H1 (cell line): ENCODE measurements around the gene PLEKHM3. TPM values are rescaled to one million over a fixed set of nuclear protein-coding genes. Genes with fewer than 3 reads are reported as not detected.

Experiments used
- CTCF ChIA-PET: fragments of 300-600 bp; sonication (Branson Sonifier 250); formaldehyde crosslinking; loops from one replicate; lab custom pipeline; 2021; ENCODE audit not compliant: partially characterized antibody; lab: Charles Lee
- POLR2A ChIA-PET: fragments of 300-600 bp; sonication (Branson Sonifier 250); formaldehyde crosslinking; loops from one replicate; lab custom pipeline; 2021; ENCODE audit warnings: inconsistent platforms; ENCODE audit not compliant: partially characterized antibody; lab: Charles Lee
- DNase-seq, 2 experiments: peaks; one replicate each; pipeline versions ENCODE4 v3.0.0 to v3.0.0-alpha.2; 2010 to 2022; ENCODE audit warnings: low spot score in 2 of 2, low read depth in 1 of 2, mixed read lengths in 1 of 2
- FAIRE-seq: peaks from 2 replicates; lab custom pipeline; 2011; peaks lifted over from hg19 to GRCh38; lab: Jason Lieb, UNC
- H2AFZ ChIP-seq: 2 replicates; pipeline ENCODE4 v1.8.1; 2012; ENCODE audit warnings: low read length, inconsistent platforms
- H2AK5ac ChIP-seq: 2 replicates; pipeline ENCODE4 v1.6.1; 2013; ENCODE audit warnings: low read depth, low read length
- H2BK120ac ChIP-seq: replicated peaks from 2 replicates; pipeline ENCODE3; 2013; ENCODE audit warnings: low read depth, low read length, inconsistent platforms
- H2BK12ac ChIP-seq: 2 replicates; pipeline ENCODE4 v1.6.1; 2013; ENCODE audit warnings: low read depth, low read length
- H2BK15ac ChIP-seq: 2 replicates; pipeline ENCODE4 v1.6.1; 2013; ENCODE audit warnings: low read length
- H2BK20ac ChIP-seq: 2 replicates; pipeline ENCODE4 v1.6.1; 2013; ENCODE audit warnings: low read length
- H2BK5ac ChIP-seq: 2 replicates; pipeline ENCODE4 v1.6.1; 2013; ENCODE audit warnings: low read depth, low read length
- H3K14ac ChIP-seq: 2 replicates; pipeline ENCODE4 v1.6.1; 2013; ENCODE audit warnings: inconsistent platforms; ENCODE audit not compliant: insufficient read length
- H3K18ac ChIP-seq: 2 replicates; pipeline ENCODE4 v1.6.1; 2013; ENCODE audit warnings: low read length; ENCODE audit errors: extremely low read depth
- H3K23ac ChIP-seq: 2 replicates; pipeline ENCODE4 v1.6.1; 2013; ENCODE audit warnings: inconsistent platforms; ENCODE audit not compliant: insufficient read length
- H3K23me2 ChIP-seq: 2 replicates; pipeline ENCODE4 v1.6.1; 2013; ENCODE audit warnings: low read depth, low read length
- H3K27ac ChIP-seq: 2 replicates; pipeline ENCODE4 v1.6.1; 2011; ENCODE audit warnings: low read depth, low read length, inconsistent platforms
- H3K27me3 ChIP-seq, 4 experiments: replicated peaks in 1 of 4; 1 replicate in 1 of 4; 2 replicates in 3 of 4; pipeline versions ENCODE4 v1.6.1 to v1.8.1; 2011 to 2013; ENCODE audit warnings: low read length in 3 of 4, mild to moderate bottlenecking in 3 of 4, inconsistent platforms in 2 of 4, mixed read lengths in 2 of 4, moderate library complexity in 1 of 4; ENCODE audit not compliant: control insufficient read depth in 3 of 4, insufficient read depth in 3 of 4; ENCODE audit errors: extremely low read depth in 1 of 4
- H3K36me3 ChIP-seq, 4 experiments: 2 replicates each; pipeline versions ENCODE4 v1.6.1 to v1.8.1; 2011 to 2013; ENCODE audit warnings: mild to moderate bottlenecking in 4 of 4, low read length in 3 of 4, moderate library complexity in 2 of 4, control low read depth in 1 of 4, inconsistent platforms in 1 of 4; ENCODE audit not compliant: insufficient read depth in 4 of 4, control insufficient read depth in 2 of 4
- H3K4ac ChIP-seq: replicated peaks from 2 replicates; pipeline ENCODE3; 2013; ENCODE audit warnings: low read length, low read depth, mixed read lengths, inconsistent platforms; ENCODE audit not compliant: insufficient read length
- H3K4me1 ChIP-seq, 4 experiments: replicated peaks in 1 of 4; 1 replicate in 1 of 4; 2 replicates in 3 of 4; pipeline versions ENCODE4 v1.6.1 to v1.8.1; 2011 to 2013; ENCODE audit warnings: low read length in 3 of 4, inconsistent platforms in 2 of 4, mixed read lengths in 1 of 4; ENCODE audit not compliant: insufficient read depth in 4 of 4, control insufficient read depth in 3 of 4
- H3K4me2 ChIP-seq, 2 experiments: 2 replicates each; pipeline versions ENCODE4 v1.6.1 to v1.8.1; 2011 to 2013; ENCODE audit warnings: low read depth in 2 of 2, low read length in 2 of 2, control low read depth in 1 of 2, inconsistent platforms in 1 of 2, mild to moderate bottlenecking in 1 of 2; ENCODE audit not compliant: insufficient read depth in 1 of 2
- H3K4me3 ChIP-seq, 4 experiments: fragments of 200-600, 300-600 bp in 1 of 4; sonication (generic), shearing (Covaris generic), sonication (Bioruptor Twin) in 1 of 4; 2 replicates each; pipeline versions ENCODE4 v1.5.1 to v1.8.1; 2011 to 2016; ENCODE audit warnings: low read length in 4 of 4, low read depth in 3 of 4, control low read depth in 2 of 4, inconsistent platforms in 2 of 4, mild to moderate bottlenecking in 2 of 4, mixed read lengths in 1 of 4, moderate library complexity in 1 of 4; ENCODE audit not compliant: insufficient read depth in 2 of 4; ENCODE audit errors: extremely low read depth in 1 of 4
- H3K56ac ChIP-seq: replicated peaks from 2 replicates; pipeline ENCODE3; 2013; ENCODE audit warnings: low read depth, mild to moderate bottlenecking, mixed read lengths, low read length, inconsistent platforms; ENCODE audit not compliant: insufficient read length
- H3K79me1 ChIP-seq: 2 replicates; pipeline ENCODE4 v1.6.1; 2013; ENCODE audit warnings: low read depth, low read length, control low read depth
- H3K79me2 ChIP-seq, 2 experiments: 2 replicates each; pipeline versions ENCODE4 v1.6.1 to v1.8.1; 2012 to 2013; ENCODE audit warnings: low read length in 2 of 2, mild to moderate bottlenecking in 2 of 2, inconsistent platforms in 1 of 2; ENCODE audit not compliant: insufficient read depth in 2 of 2, control insufficient read depth in 1 of 2
- H3K9ac ChIP-seq, 4 experiments: replicated peaks in 1 of 4; 1 replicate in 1 of 4; 2 replicates in 3 of 4; pipeline versions ENCODE4 v1.6.1 to v1.8.1; 2011 to 2013; ENCODE audit warnings: low read depth in 3 of 4, low read length in 3 of 4, control low read depth in 2 of 4, mild to moderate bottlenecking in 2 of 4, moderate library complexity in 2 of 4, inconsistent platforms in 1 of 4; ENCODE audit errors: extremely low read depth in 1 of 4
- H3K9me3 ChIP-seq, 2 experiments: 2 replicates each; pipeline versions ENCODE4 v1.6.1 to v1.8.1; 2012 to 2013; ENCODE audit warnings: mild to moderate bottlenecking in 2 of 2, moderate library complexity in 2 of 2, control low read depth in 1 of 2, inconsistent platforms in 1 of 2, low read depth in 1 of 2, low read length in 1 of 2, mixed read lengths in 1 of 2; ENCODE audit not compliant: insufficient read depth in 2 of 2
- H4K20me1 ChIP-seq, 2 experiments: replicated peaks in 1 of 2; 2 replicates each; pipeline versions ENCODE3 to v1.8.1; 2011 to 2013; ENCODE audit warnings: inconsistent platforms in 2 of 2, low read length in 2 of 2, mild to moderate bottlenecking in 1 of 2; ENCODE audit not compliant: insufficient read depth in 2 of 2, control insufficient read depth in 1 of 2
- H4K5ac ChIP-seq: 2 replicates; pipeline ENCODE4 v1.6.1; 2013; ENCODE audit warnings: low read length, low read depth, mixed read lengths, inconsistent platforms; ENCODE audit not compliant: insufficient read length
- H4K8ac ChIP-seq: 2 replicates; pipeline ENCODE4 v1.8.0; 2013; ENCODE audit warnings: mild to moderate bottlenecking, moderate library complexity, low read length, inconsistent platforms; ENCODE audit not compliant: insufficient read depth; ENCODE audit errors: extremely low read depth
- H4K91ac ChIP-seq: replicated peaks from 2 replicates; pipeline ENCODE3; 2013; ENCODE audit warnings: low read length, mixed read lengths, inconsistent platforms; ENCODE audit not compliant: insufficient read length
- BCL11A ChIP-seq, 2 experiments: IDR thresholded peaks; one replicate each; pipeline ENCODE4 v1.6.1; 2011; ENCODE audit warnings: low read depth in 2 of 2, low read length in 2 of 2, mild to moderate bottlenecking in 2 of 2
- CBX5 ChIP-seq: fragments of 300-800, 300-1000 bp; sonication (generic); IDR thresholded peaks from 2 replicates; pipeline ENCODE4 v1.7.1; 2016; ENCODE audit warnings: antibody characterized with exemption, low read length, low read depth
- CBX8 ChIP-seq: fragments of 300-800, 300-1000 bp; sonication (generic); IDR thresholded peaks from 2 replicates; pipeline ENCODE4 v1.7.1; 2016; ENCODE audit warnings: low read depth, low read length, borderline replicate concordance
- HDAC6 ChIP-seq: IDR thresholded peaks from one replicate; pipeline ENCODE4 v1.7.1; 2012; ENCODE audit warnings: low read depth, mild to moderate bottlenecking, inconsistent platforms, low read length, moderate library complexity
- KDM1A ChIP-seq: fragments of 200-600, 300-600 bp; sonication (generic); IDR thresholded peaks from 2 replicates; pipeline ENCODE4 v1.7.1; 2016; ENCODE audit warnings: mild to moderate bottlenecking, low read length, borderline replicate concordance
- KDM5A ChIP-seq: fragments of 200-600 bp; IDR thresholded peaks from 2 replicates; pipeline ENCODE4 v1.7.1; 2012; ENCODE audit warnings: mild to moderate bottlenecking, low read length, inconsistent platforms, mixed read lengths
- PHF8 ChIP-seq: fragments of 200-600 bp; sonication (generic); conservative IDR thresholded peaks from 2 replicates; pipeline ENCODE4 v1.7.1; 2012; ENCODE audit warnings: low read depth, mild to moderate bottlenecking, inconsistent platforms, low read length, moderate library complexity
- POU5F1 ChIP-seq: IDR thresholded peaks from 2 replicates; pipeline ENCODE4 v1.6.1; 2011; ENCODE audit warnings: low read depth, mild to moderate bottlenecking, low read length, moderate library complexity
- SAP30 ChIP-seq: fragments of 300-600 bp; sonication (generic); IDR thresholded peaks from 2 replicates; pipeline ENCODE4 v1.7.1; 2012; ENCODE audit warnings: low read length, moderate library complexity, mild to moderate bottlenecking, inconsistent platforms; ENCODE audit not compliant: insufficient read depth, insufficient replicate concordance
- SRF ChIP-seq: IDR thresholded peaks from 2 replicates; pipeline ENCODE4 v1.6.1; 2011; ENCODE audit warnings: mild to moderate bottlenecking, low read depth, low read length, moderate library complexity
- SUZ12 ChIP-seq: fragments of 200-600 bp; sonication (generic); IDR thresholded peaks from 2 replicates; pipeline ENCODE4 v1.6.1; 2012; ENCODE audit warnings: mild to moderate bottlenecking, inconsistent platforms, low read length, moderate library complexity, mixed read lengths
- polyA plus RNA-seq, 7 experiments: library from polyadenylated mRNA; depleted of rRNA in 3 of 7; stranded (reverse) in 5 of 7; unstranded in 2 of 7; fragments of >200 nt in 5 of 7; fragments of 200-250 nt in 2 of 7; gene quantifications; 1 replicate in 5 of 7; 2 replicates in 1 of 7; 4 replicates in 1 of 7; pipeline versions ENCODE4 v1.2.1 to v1.2.3, GENCODE V29; 2011 to 2013; ENCODE audit warnings: missing spikeins in 2 of 7, mixed read lengths in 2 of 7
- total RNA-seq: library from RNA; stranded (reverse); fragmentation: NEBNext Ultra II Directional; extraction: Animal tissue kit (Norgen Biotek cat#: 25700); gene quantifications from 2 replicates; pipeline ENCODE4 v1.2.1, GENCODE V29; 2021

Gene PLEKHM3
- total and polyA plus RNA-seq, 2 of the 8 experiments (the other 6 are each of a cell fraction or from before 2014, with no cell fraction given), result 2.3 to 5.8 TPM

DNA sequence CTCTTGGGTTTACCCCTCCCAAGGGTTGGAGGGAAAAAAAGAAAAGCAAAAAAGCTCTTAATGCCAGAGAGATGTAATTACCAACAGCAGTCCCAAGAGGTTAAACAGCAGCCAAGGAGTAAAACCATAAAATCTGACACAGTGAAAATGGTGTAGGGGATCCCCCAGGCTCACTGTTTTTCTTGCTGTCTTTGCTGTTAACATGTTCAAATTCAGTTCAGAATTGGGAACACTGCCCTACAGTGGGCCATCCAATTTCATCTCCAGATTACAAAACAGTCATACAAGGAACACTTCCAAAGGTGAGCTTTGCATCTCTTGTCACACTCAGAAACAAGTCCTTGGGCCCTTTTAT lies 54.5 kb downstream of the PLEKHM3 start:
- peak overlapping the region; percentile 71 for H2BK120ac ChIP-seq
- POLR2A ChIA-PET, result interaction anchor here (0.6 to 2.2 kb wide), 6 partner anchors 54 to 217 kb away, joined by 3 to 12 read pairs (median 3); partner anchors contain the start of gene PLEKHM3
- TF ChIP-seq CBX5 (no peak), HDAC6 (no peak), SAP30 (no peak), CBX8 (no peak), KDM1A (no peak), SRF (no peak), POU5F1 (no peak), SUZ12 (no peak), PHF8 (no peak), BCL11A (IDR thresholded peaks at IDR 0.05; ENCODE audit: low read depth in 2 of 2, low read length in 2 of 2) (no peak), KDM5A (no peak)
- TF ChIP-seq, all 59 proteins: peak for 0
- Histone ChIP-seq H3K79me1 (no peaks in the 10 kb centered on the region), H3K27me3 (no peaks in the 10 kb centered on the region), H3K4me2 (peak overlapping the region; percentile 57 to 72), H3K23me2 (no peaks in the 10 kb centered on the region), H4K20me1 (no peaks in the 10 kb centered on the region), H4K8ac (no peak overlapping the region), H2BK15ac (no peak overlapping the region), H3K18ac (no peak overlapping the region; the same call in 1 of the 2 replicates), H3K9me3 (no peaks in the 10 kb centered on the region), H3K14ac (no peak overlapping the region), H3K9ac (0 out of 7 replicates have a peak overlapping the region, but pooled peaks of 1 of the 4 experiments have one; percentile 0), H3K4me1 (peaks cover 8 to 44% (median 15%) of the 10 kb centered on the region in 4 experiments; a peak in 6 of 7 replicates), H3K4ac (no peak overlapping the region), H2BK20ac (no peak overlapping the region), H2AFZ (no peak overlapping the region), H3K23ac (no peak overlapping the region), H2BK5ac (peak overlapping the region; percentile 2; the same call in 1 of the 2 replicates), H3K56ac (no peak overlapping the region), H2BK12ac (no peak overlapping the region), H3K27ac (peak overlapping the region; percentile 63; the same call in 1 of the 2 replicates), H3K36me3 (no peaks in the 10 kb centered on the region), H4K5ac (peak overlapping the region; percentile 46), H4K91ac (no peak overlapping the region), H2AK5ac (no peak overlapping the region), H3K79me2 (no peaks in the 10 kb centered on the region), H3K4me3 (peak overlapping the region in 1 of 4 experiments; percentile 41; a peak in 2 of 8 replicates)
- DNase-seq (no peak), FAIRE-seq (no peak)
- CTCF ChIA-PET, result interaction anchor here (0.6 to 9.7 kb wide), 23 partner anchors 9 to 344 kb away, joined by 3 to 95 read pairs (median 4); partner anchors contain the start of gene FZD5
